Sciatic nerve (tissue), 2 donors: ENCODE results near the gene CALD1. TPM values are rescaled to one million over a fixed set of nuclear protein-coding genes. Genes with fewer than 3 reads are reported as not detected.

Experiments
- ATAC-seq: fragments of 200-7000 bp; cut with Tn5 transposase; one replicate; pipeline ENCODE4 v1.9.1; 2020; ENCODE audit warnings: mild to moderate bottlenecking, moderate library complexity
- DNase-seq: peaks from one replicate; pipeline ENCODE4 v3.0.0-alpha.2; 2020; ENCODE audit warnings: low spot score
- intact Hi-C: fragments of 100-400 bp; cut with DNase I; formaldehyde crosslinking; loops from one replicate; pipeline ENCODE4 v1.14.2; 2022
- total RNA-seq: library from RNA; stranded (reverse); fragmentation: NEBNext Ultra II Directional; extraction: Animal tissue kit (Norgen Biotek cat#: 25700); gene quantifications from one replicate; pipeline ENCODE4 v1.2.1, GENCODE V29; 2021
- donor health status: DM: no; HTN: no; CAD: no.
- donor health status: DM: no; HTN: no; CAD: no.

Gene CALD1, protein sequence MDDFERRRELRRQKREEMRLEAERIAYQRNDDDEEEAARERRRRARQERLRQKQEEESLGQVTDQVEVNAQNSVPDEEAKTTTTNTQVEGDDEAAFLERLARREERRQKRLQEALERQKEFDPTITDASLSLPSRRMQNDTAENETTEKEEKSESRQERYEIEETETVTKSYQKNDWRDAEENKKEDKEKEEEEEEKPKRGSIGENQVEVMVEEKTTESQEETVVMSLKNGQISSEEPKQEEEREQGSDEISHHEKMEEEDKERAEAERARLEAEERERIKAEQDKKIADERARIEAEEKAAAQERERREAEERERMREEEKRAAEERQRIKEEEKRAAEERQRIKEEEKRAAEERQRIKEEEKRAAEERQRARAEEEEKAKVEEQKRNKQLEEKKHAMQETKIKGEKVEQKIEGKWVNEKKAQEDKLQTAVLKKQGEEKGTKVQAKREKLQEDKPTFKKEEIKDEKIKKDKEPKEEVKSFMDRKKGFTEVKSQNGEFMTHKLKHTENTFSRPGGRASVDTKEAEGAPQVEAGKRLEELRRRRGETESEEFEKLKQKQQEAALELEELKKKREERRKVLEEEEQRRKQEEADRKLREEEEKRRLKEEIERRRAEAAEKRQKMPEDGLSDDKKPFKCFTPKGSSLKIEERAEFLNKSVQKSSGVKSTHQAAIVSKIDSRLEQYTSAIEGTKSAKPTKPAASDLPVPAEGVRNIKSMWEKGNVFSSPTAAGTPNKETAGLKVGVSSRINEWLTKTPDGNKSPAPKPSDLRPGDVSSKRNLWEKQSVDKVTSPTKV
- total RNA-seq: 534 TPM

DNA sequence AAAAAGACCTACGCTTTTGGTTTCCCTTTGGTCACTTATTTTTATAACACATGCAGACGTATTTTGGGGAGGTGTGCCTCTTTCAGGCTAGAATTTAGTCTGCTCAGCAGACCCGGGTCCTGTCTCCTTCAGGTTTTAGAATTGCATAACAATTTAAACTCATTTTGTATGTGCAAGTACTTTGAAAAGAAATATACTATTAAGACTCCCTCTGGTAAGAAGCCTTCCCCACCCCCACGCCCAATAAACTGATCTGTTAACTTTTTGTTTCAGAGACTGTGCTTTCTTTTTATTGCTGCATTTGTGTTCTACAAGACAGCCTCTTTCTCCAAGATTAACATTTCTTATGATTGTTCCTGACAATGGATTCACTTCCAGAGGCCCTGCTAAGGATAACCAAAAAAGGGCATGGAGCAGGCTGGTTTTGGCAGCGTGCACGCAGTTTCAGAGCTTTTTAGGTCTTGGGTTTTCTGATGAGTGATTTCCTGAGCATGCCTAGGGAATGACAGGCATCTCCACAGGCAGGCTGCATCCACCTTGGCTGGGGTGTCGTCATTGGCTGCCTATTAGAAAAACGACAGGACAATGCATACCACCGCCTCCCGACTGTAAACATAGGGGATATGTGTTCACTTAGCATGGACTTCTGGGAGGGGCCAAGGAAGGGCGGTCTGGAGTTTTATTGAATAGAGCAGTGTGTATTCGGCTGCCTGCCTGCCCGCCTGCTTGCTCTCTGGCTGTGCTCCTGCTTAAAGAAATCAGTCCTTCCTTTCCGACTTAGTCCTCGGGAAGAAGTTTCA, at the start of gene CALD1:
CALD1 (plus strand) TSS at position 694 of the 800 bp plus-strand sequence. CDS start 88,100 bp downstream, outside the sequence.
- DNase-seq (peak; percentile 72), ATAC-seq (peak; percentile 93)
- intact Hi-C loops: no loop called here

DNA sequence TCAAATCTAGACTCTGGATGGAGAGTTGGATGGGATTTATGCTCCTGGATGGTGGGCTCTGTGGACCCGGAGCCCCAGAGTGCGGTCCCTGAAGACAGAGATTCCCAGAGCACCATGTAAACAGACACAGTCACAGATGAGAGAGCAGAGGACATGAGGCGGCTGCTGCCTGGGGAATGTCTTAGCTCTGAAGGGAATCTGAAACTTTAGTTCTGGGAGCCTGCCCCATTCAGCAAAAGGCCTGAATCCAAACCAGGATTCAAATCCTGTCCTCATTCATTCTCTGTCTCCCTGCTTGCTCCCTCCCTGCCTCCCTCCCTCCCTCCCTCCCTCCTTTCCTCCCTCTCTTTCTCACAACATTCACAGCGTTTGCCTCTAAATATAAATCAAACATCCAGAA, 49.5 kb upstream of the CALD1 start:
- intact Hi-C loops: no loop called here
- ATAC-seq (peak; percentile 23), DNase-seq (no peak)

DNA sequence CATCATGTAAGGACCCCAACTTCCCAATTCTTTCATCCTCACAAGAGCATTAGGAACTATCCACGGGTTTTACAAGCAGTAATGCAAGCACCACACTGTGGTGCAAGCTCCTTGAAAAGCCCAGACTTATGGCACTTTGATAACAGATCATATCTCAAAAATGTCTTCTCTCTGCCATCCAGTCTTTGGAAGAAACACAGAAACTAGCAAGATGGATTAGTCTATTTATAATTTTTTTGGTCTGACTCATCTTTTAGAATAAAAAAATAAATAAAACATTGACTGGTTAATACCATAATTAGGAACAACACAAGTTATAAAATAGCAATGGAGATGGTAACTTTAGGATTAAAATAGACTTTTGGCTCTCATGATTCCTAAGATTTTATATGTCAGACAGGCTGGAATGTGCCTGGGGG, 49.0 kb upstream of the CALD1 start:
- intact Hi-C loops: no loop called here
- DNase-seq: no peak
- ATAC-seq: no peak

- intact Hi-C loops: no loop called here
- DNase-seq (no peak), ATAC-seq (no peak)
These were observed 47.8 kb upstream of the CALD1 start for GRCh38 chr7:134731616-134732015.

DNA sequence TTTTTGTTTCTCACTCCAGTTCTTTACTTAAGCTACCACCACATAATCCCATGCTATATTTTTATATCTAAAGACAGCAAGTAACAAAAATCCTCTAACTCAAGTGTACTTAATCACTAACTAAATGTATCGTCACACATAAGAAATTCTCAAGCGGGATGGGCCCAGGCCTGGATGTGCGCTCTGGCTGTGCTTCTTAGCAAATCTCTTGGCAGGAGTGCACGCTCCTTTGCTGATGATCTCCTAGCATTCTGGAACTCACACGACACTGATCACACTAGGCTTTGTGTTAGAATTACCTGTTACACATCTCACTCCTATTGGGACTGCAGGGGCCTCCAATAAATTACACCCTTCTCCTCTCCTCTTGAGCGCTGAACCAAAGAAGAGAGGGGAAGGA, 46.7 kb upstream of the CALD1 start:
- intact Hi-C loops: no loop called here
- no peak for ATAC-seq
- DNase-seq: no peak

DNA sequence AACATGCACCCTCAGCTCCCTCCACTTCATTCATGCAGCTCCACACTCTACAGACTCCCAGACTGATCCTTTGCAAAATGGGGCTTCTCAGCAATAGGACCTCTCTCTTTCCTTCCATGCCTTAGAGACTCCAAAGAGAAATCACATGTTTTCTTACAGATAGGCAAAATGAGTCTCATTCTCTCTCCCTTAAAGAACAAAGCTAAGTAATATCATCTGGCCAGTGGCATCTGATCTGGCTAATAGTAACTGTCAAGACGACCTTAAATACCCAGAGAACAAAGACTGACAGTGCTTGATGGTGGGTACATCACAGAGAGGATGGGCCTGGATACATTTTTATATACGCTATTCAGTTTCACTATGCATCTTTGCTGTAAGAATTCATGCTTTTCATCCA, 43.1 kb upstream of the CALD1 start:
- DNase-seq (no peak), ATAC-seq (no peak)
- intact Hi-C loops: no loop called here

- ATAC-seq (peak; percentile 80), DNase-seq (no peak)
- intact Hi-C loops: no loop called here
These were observed 41.7 kb upstream of the CALD1 start for GRCh38 chr7:134737566-134738345.

GRCh38 chr7:134739362-134739761, 40.1 kb upstream of the CALD1 start:
- DNase-seq: no peak
- intact Hi-C loops: no loop called here
- no peak for ATAC-seq

DNA sequence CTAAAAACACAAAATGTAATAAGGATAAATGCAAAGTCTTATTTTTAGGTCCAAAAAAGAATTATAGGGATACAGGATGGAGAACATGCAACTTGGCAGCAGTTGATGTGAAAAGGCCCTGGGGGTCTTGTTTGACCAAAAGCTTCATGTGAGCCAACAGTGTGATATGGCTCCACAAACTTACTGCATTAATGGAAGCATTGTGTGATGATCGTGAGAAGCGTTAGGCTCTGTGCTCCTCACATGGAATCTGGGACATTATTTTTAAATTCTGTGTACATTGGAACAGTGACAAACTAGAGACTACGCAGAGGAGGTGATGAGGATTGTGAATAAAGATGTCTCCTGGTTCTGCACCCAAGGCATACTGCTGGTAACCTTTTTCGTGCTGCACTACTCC, 39.1 kb upstream of the CALD1 start:
- ATAC-seq: no peak
- DNase-seq: no peak
- intact Hi-C loops: no loop called here

DNA sequence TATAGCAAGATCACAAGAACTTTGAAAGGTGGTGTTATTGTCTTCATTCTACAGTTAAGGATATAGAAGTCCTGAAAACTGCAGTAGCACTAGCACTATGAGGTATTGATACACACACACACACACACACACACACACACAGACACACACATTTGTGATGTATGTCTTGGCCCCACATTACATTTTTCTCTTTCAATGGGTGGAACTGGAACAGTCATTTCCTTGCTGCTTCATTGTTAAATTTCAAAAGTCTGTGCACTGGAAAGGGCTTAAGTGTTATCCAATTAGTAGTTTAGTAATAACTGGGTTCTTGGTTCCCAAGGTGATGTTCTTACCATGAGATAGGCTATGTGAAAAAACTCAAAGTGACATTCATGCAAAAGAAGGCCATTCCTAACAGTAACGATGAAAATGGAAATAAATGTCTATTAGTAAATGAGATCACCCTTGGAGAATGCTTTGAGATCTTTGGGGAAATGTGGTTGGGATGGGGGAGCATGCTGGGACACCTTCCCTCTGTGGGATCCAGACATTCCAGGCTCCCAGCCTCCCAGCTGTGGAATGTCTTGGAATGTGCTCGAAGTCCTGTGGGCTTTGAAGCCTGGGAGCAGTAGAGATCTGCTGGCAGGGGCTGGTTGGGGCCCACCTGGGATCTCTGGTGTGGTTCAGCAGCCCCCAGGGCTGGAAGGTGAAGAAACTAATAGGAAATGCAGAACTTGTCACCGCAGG, 37.4 kb upstream of the CALD1 start:
- ATAC-seq: peak; percentile 40
- DNase-seq: no peak

GRCh38 chr7:134742688-134743350, 36.6 kb upstream of the CALD1 start:
- DNase-seq: no peak
- intact Hi-C loops: no loop called here
- peak; percentile 82 for ATAC-seq

More for the DNA sequence above, 37.4 kb upstream of the CALD1 start:
- intact Hi-C loops: no loop called here

- no peak for ATAC-seq
- DNase-seq: no peak
- intact Hi-C loops: no loop called here
These were observed 34.9 kb upstream of the CALD1 start for GRCh38 chr7:134744569-134744968.

GRCh38 chr7:134747326-134747725, 32.1 kb upstream of the CALD1 start:
- ATAC-seq (no peak), DNase-seq (no peak)
- intact Hi-C loops: no loop called here

DNA sequence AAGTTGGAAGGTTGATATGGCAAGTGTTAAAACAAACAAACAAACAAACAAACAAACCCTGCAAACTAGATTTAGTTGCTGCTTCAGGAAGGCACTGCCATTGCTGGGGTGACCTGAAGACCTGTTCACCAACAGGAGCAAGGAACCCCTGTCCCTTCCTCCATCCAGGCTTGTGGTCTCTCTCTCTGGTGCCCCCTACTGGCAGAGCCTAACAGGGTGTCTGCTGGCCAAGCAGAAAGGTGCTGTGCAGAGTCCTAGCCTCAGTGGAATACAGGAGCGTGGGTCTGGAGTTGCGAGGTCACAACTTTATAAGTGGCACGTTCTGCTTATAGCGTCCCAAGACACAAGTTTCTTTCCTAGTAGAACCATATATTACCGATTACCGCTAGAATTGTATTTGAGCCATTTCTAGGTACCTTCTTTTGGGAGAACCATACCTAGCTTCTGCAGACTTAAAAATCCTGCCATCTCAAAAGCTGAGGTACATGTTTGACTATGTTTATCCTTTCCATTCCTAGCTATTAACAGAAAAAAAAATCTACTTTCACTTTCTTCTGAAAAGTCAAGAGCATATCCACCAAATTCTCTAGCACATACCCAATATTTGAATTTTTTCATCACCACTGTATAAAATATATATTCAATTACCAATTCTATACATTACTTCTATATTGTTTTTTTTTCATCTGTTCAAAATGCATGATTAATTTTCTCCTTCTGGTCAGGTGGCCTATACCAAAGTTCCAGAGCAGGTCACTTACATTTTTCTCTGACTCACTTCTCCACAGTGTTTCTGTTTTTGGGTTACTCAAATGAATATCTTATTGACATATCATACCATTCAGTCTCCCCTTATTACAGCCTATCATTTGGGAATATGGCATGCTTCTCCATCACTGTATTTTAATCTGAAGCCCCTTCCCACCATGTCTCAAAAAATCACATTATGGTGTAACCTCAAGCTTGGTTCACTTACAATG, 29.1 kb upstream of the CALD1 start:
- DNase-seq: peak; percentile 74

DNA sequence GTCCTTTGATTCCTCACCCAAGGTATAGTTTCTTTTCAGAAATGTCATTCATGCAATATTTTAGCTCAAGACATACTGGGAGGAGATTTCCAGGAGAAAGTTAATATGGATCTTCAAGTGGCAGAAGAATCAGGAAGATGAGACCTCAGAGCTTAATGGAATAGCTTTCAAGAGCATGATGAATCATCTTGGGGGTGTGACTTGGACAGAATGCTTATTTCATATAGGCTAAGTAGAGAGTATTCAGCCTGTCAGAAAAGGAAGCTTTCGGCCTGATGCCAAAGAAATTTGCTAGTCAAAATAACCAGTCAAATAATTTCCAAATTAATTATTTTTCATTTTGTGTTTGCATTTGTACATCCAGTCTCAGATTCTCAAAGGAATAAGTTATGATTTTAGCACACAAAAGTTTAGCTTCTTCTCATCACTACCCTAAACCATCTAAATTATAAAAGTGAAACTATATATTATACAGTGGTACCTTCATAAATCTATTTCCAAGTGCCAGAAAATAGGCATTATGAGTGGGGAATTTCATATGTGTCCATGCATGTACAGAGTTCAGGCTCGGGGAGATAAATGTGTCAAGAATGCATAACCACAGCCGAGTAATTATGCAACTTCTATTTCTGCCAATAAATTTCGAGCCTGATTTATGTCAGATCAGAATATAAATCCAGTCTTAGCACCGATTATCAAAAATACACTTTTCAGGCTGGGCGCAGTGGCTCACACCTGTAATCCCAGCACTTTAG, 27.3 kb upstream of the CALD1 start:
- ATAC-seq (no peak), DNase-seq (no peak)
- intact Hi-C loops: no loop called here

More for the DNA sequence above, 29.1 kb upstream of the CALD1 start:
- intact Hi-C loops: no loop called here
- ATAC-seq: peak; percentile 79
